Activated CD8-positive, alpha-beta T cell treated with anti-CD3 and anti-CD28 coated beads for 36 hours (primary cell): Measurements from ENCODE around the gene PTPRN2. TPM values are rescaled to one million over a fixed set of nuclear protein-coding genes. Genes with fewer than 3 reads are reported as not detected.
"Not testable (repeated sequence)": the region's sequence is repeated elsewhere in the genome, so short reads cannot be mapped to it uniquely, and the experiment has no call there.

ENCODE experiments used
- ATAC-seq: fragments of 200-7000 bp; cut with Tn5 transposase; one replicate; pipeline ENCODE4 v1.10.0; 2021; ENCODE audit warnings: mild to moderate bottlenecking, moderate library complexity
- CTCF ChIA-PET: fragments of 350-600 bp; sonication (Branson Sonifier 250); formaldehyde crosslinking; loops from one replicate; lab custom pipeline; 2021; ENCODE audit warnings: antibody characterized with exemption; lab: Charles Lee
- POLR2A ChIA-PET: fragments of 350-600 bp; sonication (Branson Sonifier 250); formaldehyde crosslinking; loops from one replicate; lab custom pipeline; 2021; ENCODE audit warnings: antibody characterized with exemption; lab: Charles Lee
- DNase-seq: peaks from one replicate; pipeline ENCODE4 v3.0.0-alpha.2; 2020
- H3K27ac Mint-ChIP-seq: one replicate; pipeline ENCODE4 v1.8.0; 2021; ENCODE audit warnings: mild to moderate bottlenecking, mixed read lengths
- H3K27me3 Mint-ChIP-seq: one replicate; pipeline ENCODE4 v1.8.0; 2021; ENCODE audit warnings: mixed read lengths
- H3K36me3 Mint-ChIP-seq: one replicate; pipeline ENCODE4 v1.8.0; 2021; ENCODE audit warnings: low read depth, mixed read lengths
- H3K4me1 Mint-ChIP-seq: one replicate; pipeline ENCODE4 v1.8.0; 2021; ENCODE audit warnings: low read depth, mixed read lengths
- H3K4me3 Mint-ChIP-seq: one replicate; pipeline ENCODE4 v1.8.0; 2021; ENCODE audit warnings: mild to moderate bottlenecking, moderate library complexity, mixed read lengths
- H3K9me3 Mint-ChIP-seq: one replicate; pipeline ENCODE4 v1.8.0; 2021; ENCODE audit warnings: mixed read lengths
- intact Hi-C: fragments of 100-400 bp; cut with micrococcal nuclease; formaldehyde crosslinking; loops from one replicate; pipeline ENCODE4 v1.10.0; 2022
- total RNA-seq, 2 experiments: library from RNA; stranded (reverse); gene quantifications; one replicate each; pipeline ENCODE4 v1.2.3, GENCODE V29; 2021
- TF ChIP-seq, protein P1 (sequence below): fragments of 200-600 bp; IDR thresholded peaks from one replicate; pipeline ENCODE4 v1.8.0; 2022; ENCODE audit warnings: antibody characterized with exemption, mild to moderate bottlenecking

Gene PTPRN2
- total RNA-seq, 2 experiments from 2014 or later: 0.49 to 0.65 TPM

DNA sequence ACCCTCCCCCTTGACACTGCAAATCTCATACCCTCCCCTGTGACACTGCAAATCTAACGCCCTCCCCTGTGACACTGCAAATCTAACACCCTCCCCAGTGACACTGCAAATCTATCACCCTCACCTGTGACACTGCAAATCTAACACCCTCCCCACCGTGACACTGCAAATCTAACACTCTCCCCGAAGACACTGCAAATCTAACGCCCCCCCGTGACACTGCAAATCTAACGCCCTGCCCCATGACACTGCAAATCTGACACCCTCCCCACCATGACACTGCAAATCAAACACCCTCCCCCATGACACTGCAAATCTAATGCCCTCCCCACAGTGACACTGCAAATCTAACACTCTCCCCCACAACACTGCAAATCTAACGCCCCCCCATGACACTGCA lies 647.1 kb downstream of the PTPRN2 start:
- no peak overlapping the region for H3K4me3 Mint-ChIP-seq
- H3K27me3 Mint-ChIP-seq: no peaks in the 10 kb centered on the region
- no peaks in the 10 kb centered on the region for H3K4me1 Mint-ChIP-seq
- no peak for DNase-seq
- intact Hi-C loops: no loop called here
- ChIA-PET CTCF (no interaction called here), POLR2A (no interaction called here)
- H3K9me3 Mint-ChIP-seq: no peaks in the 10 kb centered on the region
- H3K27ac Mint-ChIP-seq: no peak overlapping the region
- H3K36me3 Mint-ChIP-seq: no peaks in the 10 kb centered on the region
- ATAC-seq: no peak
- TF ChIP-seq, protein P1, sequence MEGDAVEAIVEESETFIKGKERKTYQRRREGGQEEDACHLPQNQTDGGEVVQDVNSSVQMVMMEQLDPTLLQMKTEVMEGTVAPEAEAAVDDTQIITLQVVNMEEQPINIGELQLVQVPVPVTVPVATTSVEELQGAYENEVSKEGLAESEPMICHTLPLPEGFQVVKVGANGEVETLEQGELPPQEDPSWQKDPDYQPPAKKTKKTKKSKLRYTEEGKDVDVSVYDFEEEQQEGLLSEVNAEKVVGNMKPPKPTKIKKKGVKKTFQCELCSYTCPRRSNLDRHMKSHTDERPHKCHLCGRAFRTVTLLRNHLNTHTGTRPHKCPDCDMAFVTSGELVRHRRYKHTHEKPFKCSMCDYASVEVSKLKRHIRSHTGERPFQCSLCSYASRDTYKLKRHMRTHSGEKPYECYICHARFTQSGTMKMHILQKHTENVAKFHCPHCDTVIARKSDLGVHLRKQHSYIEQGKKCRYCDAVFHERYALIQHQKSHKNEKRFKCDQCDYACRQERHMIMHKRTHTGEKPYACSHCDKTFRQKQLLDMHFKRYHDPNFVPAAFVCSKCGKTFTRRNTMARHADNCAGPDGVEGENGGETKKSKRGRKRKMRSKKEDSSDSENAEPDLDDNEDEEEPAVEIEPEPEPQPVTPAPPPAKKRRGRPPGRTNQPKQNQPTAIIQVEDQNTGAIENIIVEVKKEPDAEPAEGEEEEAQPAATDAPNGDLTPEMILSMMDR: no peak

DNA sequence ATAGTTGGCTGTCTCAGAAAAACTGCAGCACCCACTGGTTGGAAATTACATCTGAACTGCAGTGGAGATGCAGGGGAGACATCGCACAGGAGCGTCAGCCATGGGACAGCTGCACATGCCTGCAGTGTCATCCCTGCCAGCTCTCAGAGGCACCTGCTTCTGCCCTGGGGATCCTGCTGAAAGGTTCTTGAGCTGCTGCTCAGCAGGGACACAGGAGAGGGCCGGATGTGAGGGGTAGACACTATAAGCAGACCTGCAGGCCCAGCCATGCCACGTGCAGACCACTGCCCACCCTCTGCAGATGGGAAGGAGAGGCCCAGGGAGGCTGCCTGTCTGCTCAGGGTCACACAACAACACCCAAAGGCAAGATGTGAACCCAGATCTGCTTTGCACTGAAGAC lies 649.4 kb downstream of the PTPRN2 start:
- H3K4me1 Mint-ChIP-seq: no peaks in the 10 kb centered on the region
- H3K4me3 Mint-ChIP-seq: no peak overlapping the region
- peaks cover 6% of the 10 kb centered on the region for H3K36me3 Mint-ChIP-seq
- ATAC-seq: no peak
- H3K9me3 Mint-ChIP-seq: peaks cover 7% of the 10 kb centered on the region
- H3K27ac Mint-ChIP-seq: no peak overlapping the region
- no peak for DNase-seq
- ChIA-PET CTCF (no interaction called here), POLR2A (no interaction called here)
- intact Hi-C loops: no loop called here
- H3K27me3 Mint-ChIP-seq: no peaks in the 10 kb centered on the region
- TF ChIP-seq, protein P1: no peak

DNA sequence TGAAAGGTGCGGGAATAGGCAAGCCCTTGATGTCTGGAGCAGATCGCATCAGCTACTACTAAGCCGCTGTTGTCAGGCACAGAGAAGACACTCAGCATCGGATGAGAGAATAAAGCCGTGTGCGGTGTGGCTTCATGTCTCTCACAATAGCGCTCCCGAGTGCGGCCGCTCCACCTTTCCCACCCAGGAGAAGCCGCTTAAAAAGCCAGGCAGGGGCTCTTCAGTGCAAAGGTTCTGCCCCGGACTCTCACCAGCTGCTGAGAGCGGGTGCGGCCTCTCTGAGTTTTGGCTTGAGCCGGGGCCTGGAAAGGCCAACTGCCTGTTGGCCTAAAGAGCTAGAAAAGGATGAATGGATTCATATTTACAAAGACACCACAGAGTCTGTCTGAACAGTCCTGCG lies 650.2 kb downstream of the PTPRN2 start:
- no peak for ATAC-seq
- peaks cover 5% of the 10 kb centered on the region for H3K4me1 Mint-ChIP-seq

DNA sequence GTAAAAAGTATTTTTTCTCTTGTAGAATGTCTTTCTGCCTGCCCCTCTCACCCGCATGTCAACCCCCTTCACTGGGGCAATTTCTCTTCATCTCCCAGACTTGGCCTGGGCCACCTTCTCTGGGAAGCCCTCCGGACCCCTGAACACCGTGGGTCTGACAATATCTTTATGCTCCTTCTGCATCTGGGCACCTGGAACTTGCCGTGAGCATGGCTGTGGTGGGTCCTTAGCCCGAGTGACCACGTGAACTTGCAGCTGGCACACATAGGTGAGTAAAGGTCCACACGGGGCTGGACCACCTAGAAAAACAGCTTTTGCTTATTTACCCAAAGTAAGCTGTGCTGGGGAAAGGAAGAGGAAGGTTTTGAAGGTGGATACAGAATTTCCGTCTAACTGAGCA lies 650.6 kb downstream of the PTPRN2 start:
- no peak overlapping the region for H3K4me3 Mint-ChIP-seq
- H3K36me3 Mint-ChIP-seq: peaks cover 14% of the 10 kb centered on the region
- TF ChIP-seq, protein P1: no peak
- peaks cover 17% of the 10 kb centered on the region for H3K9me3 Mint-ChIP-seq
- H3K27ac Mint-ChIP-seq: no peak overlapping the region
- peaks cover 8% of the 10 kb centered on the region for H3K4me1 Mint-ChIP-seq
- ATAC-seq (no peak), DNase-seq (no peak)
- ChIA-PET POLR2A (no interaction called here), CTCF (no interaction called here)
- no peaks in the 10 kb centered on the region for H3K27me3 Mint-ChIP-seq
- intact Hi-C loops: no loop called here

More for the DNA sequence above, 650.2 kb downstream of the PTPRN2 start:
- intact Hi-C loops: no loop called here
- Mint-ChIP-seq H3K9me3 (peaks cover 13% of the 10 kb centered on the region), H3K27ac (no peak overlapping the region), H3K27me3 (no peaks in the 10 kb centered on the region), H3K4me3 (no peak overlapping the region), H3K36me3 (peaks cover 11% of the 10 kb centered on the region)
- ChIA-PET POLR2A (no interaction called here), CTCF (no interaction called here)
- DNase-seq: no peak
- TF ChIP-seq, protein P1: no peak

DNA sequence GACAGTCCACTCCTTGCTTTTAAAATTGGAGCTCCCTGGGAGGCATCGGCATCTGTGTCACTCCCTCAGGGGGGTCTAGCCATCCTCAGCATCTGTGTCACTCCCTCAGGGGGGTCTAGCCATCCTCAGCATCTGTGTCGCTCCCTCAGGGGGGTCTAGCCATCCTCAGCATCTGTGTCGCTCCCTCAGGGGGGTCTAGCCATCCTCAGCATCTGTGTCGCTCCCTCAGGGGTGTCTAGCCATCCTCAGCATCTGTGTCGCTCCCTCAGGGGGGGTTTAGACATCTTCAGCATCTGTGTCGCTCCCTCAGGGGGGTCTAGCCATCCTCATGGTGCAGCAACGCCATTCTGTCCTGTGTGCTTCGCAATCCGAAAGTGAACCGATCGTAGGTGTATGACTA lies 651.9 kb downstream of the PTPRN2 start:
- H3K9me3 Mint-ChIP-seq: peaks cover 17% of the 10 kb centered on the region
- H3K4me3 Mint-ChIP-seq, POLR2A ChIA-PET, H3K27me3 Mint-ChIP-seq, H3K27ac Mint-ChIP-seq, DNase-seq, ATAC-seq, H3K4me1 Mint-ChIP-seq, intact Hi-C loops, CTCF ChIA-PET: not testable (repeated sequence)
- peaks cover 16% of the 10 kb centered on the region for H3K36me3 Mint-ChIP-seq

DNA sequence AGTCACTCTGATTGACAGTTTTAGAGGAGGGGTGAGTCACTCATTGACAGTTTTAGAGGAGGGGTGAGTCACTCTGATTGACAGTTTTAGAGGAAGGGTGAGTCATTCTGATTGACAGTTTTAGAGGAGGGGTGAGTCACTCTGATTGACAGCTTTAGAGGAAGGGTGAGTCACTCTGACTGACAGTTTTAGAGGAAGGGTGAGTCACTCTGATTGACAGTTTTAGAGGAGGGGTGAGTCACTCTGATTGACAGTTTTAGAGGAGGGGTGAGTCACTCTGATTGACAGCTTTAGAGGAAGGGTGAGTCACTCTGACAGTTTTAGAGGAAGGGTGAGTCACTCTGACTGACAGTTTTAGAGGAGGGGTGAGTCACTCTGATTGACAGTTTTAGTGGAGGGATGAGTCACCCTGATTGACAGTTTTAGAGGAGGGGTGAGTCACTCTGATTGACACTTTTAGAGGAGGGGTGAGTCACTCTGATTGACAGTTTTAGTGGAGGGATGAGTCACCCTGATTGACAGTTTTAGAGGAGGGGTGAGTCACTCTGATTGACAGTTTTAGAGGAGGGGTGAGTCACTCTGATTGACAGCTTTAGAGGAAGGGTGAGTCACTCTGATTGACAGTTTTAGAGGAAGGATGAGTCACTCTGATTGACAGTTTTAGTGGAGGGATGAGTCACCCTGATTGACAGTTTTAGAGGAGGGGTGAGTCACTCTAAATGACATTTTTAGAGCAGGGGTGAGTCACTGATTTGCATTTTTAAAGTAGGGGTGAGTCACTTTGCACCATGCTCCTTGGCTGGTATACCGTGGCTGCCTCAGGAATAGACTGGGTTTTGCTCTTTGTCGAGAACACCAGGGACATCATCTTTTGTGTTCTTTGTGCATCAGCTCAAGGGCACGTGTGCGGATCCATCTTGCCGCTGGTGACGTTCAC lies 654.1 kb downstream of the PTPRN2 start:
- ATAC-seq, H3K27me3 Mint-ChIP-seq, H3K4me3 Mint-ChIP-seq, CTCF ChIA-PET, intact Hi-C loops: not testable (repeated sequence)
- peaks cover 16% of the 10 kb centered on the region for H3K36me3 Mint-ChIP-seq
- POLR2A ChIA-PET: interaction anchor here (0.6 to 0.7 kb wide), 3 partner anchors 445 to 880 kb away, joined by 3 read pairs; no protein-coding TSS in a partner anchor
- DNase-seq: peak; percentile 16
- H3K9me3 Mint-ChIP-seq: peaks cover 17% of the 10 kb centered on the region
- H3K27ac Mint-ChIP-seq: peak overlapping the region; percentile 63
- H3K4me1 Mint-ChIP-seq: peaks cover 22% of the 10 kb centered on the region
